Measurements from ENCODE around the gene GRIA3.

GRIA3 gene

DNA sequence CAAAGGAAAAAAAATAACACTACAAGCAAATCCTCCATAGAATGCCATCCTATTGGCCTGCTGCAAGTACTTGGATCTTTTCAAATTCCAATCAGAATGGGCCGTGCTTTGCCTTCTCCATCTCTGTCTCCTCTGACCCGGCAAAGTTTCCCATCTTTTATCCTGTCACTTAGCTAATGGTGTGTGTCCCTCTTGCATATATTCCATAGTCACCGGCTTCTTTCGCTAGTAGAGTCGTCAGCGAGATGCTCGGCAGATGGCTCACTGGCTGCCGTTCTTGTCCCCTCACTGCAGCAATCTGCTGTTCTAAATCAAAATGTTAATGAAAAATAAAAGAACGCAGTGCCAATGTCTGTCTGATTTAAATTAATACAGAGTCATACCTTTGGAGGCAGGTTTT, 22.1 kb downstream of the GRIA3 start:
- TF ChIP-seq, protein P1, sequence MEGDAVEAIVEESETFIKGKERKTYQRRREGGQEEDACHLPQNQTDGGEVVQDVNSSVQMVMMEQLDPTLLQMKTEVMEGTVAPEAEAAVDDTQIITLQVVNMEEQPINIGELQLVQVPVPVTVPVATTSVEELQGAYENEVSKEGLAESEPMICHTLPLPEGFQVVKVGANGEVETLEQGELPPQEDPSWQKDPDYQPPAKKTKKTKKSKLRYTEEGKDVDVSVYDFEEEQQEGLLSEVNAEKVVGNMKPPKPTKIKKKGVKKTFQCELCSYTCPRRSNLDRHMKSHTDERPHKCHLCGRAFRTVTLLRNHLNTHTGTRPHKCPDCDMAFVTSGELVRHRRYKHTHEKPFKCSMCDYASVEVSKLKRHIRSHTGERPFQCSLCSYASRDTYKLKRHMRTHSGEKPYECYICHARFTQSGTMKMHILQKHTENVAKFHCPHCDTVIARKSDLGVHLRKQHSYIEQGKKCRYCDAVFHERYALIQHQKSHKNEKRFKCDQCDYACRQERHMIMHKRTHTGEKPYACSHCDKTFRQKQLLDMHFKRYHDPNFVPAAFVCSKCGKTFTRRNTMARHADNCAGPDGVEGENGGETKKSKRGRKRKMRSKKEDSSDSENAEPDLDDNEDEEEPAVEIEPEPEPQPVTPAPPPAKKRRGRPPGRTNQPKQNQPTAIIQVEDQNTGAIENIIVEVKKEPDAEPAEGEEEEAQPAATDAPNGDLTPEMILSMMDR (IDR thresholded peaks at IDR 0.05; ENCODE audit: low read length): no peak
- no peak for TF ChIP-seq EZH2 (IDR thresholded peaks at IDR 0.05; ENCODE audit: borderline replicate concordance, low read length)
- H3F3A ChIP-seq (ENCODE audit: insufficient read depth, low read length): no peaks in the 10 kb centered on the region
- no peaks in the 10 kb centered on the region for H3K9me2 ChIP-seq (ENCODE audit: low read depth, low read length)
- H2AFZ ChIP-seq (ENCODE audit: low read length): no peak overlapping the region
- no peaks in the 10 kb centered on the region for H4K20me1 ChIP-seq (ENCODE audit: insufficient read depth, low read length)
- no peak overlapping the region for H3K9ac ChIP-seq (ENCODE audit: low read length)
- no peaks in the 10 kb centered on the region for H3K9me3 ChIP-seq (ENCODE audit: low read length)
- no peaks in the 10 kb centered on the region for H3K4me1 ChIP-seq (ENCODE audit: insufficient read depth, low read length, severe bottlenecking)
- H3K79me2 ChIP-seq (ENCODE audit: insufficient read depth, low read length): no peaks in the 10 kb centered on the region
- H3K4me2 ChIP-seq (ENCODE audit: low read length): no peak overlapping the region
- no peaks in the 10 kb centered on the region for H3K27me3 ChIP-seq (ENCODE audit: insufficient read depth, low read length)
- H3K4me3 ChIP-seq (ENCODE audit: low read depth, low read length, poor library complexity, severe bottlenecking): no peak overlapping the region
- no peaks in the 10 kb centered on the region for H3K36me3 ChIP-seq (ENCODE audit: insufficient read depth, low read length)
- no peak overlapping the region for H3K27ac ChIP-seq (ENCODE audit: low read depth, low read length, poor library complexity, severe bottlenecking)

DNA sequence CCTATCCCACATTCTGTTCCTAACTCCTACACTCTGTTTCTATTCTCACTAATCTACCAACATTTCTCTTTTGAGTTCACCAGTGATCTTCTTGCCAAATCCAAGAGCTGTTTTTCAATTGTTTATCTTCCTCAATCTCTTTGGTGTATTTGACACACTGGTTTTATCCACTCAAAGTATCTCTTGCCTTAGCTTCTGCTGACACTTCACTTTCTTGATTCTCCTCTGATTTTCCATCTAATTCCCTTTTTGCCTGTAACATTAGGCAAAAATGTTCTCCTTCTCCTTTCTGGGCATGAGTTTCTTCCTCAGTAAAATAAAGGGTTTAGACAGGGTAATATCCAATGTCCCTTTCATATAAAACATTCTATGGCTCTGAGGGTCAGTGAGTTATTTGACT, 26.2 kb downstream of the GRIA3 start:
- TF ChIP-seq, protein P1 (IDR thresholded peaks at IDR 0.05; ENCODE audit: low read length): no peak
- TF ChIP-seq EZH2 (IDR thresholded peaks at IDR 0.05; ENCODE audit: borderline replicate concordance, low read length): no peak
- H4K20me1 ChIP-seq (ENCODE audit: insufficient read depth, low read length): no peaks in the 10 kb centered on the region
- no peak overlapping the region for H3K9ac ChIP-seq (ENCODE audit: low read length)
- H3K36me3 ChIP-seq (ENCODE audit: insufficient read depth, low read length): no peaks in the 10 kb centered on the region
- no peak overlapping the region for H3K4me3 ChIP-seq (ENCODE audit: low read depth, low read length, poor library complexity, severe bottlenecking)
- H3K9me2 ChIP-seq (ENCODE audit: low read depth, low read length): no peaks in the 10 kb centered on the region
- H3K9me3 ChIP-seq (ENCODE audit: low read length): no peaks in the 10 kb centered on the region
- H2AFZ ChIP-seq (ENCODE audit: low read length): no peak overlapping the region
- no peaks in the 10 kb centered on the region for H3K4me1 ChIP-seq (ENCODE audit: insufficient read depth, low read length, severe bottlenecking)
- no peaks in the 10 kb centered on the region for H3K27me3 ChIP-seq (ENCODE audit: insufficient read depth, low read length)
- H3F3A ChIP-seq (ENCODE audit: insufficient read depth, low read length): no peaks in the 10 kb centered on the region
- no peak overlapping the region for H3K4me2 ChIP-seq (ENCODE audit: low read length)
- no peak overlapping the region for H3K27ac ChIP-seq (ENCODE audit: low read depth, low read length, poor library complexity, severe bottlenecking)
- no peaks in the 10 kb centered on the region for H3K79me2 ChIP-seq (ENCODE audit: insufficient read depth, low read length)

DNA sequence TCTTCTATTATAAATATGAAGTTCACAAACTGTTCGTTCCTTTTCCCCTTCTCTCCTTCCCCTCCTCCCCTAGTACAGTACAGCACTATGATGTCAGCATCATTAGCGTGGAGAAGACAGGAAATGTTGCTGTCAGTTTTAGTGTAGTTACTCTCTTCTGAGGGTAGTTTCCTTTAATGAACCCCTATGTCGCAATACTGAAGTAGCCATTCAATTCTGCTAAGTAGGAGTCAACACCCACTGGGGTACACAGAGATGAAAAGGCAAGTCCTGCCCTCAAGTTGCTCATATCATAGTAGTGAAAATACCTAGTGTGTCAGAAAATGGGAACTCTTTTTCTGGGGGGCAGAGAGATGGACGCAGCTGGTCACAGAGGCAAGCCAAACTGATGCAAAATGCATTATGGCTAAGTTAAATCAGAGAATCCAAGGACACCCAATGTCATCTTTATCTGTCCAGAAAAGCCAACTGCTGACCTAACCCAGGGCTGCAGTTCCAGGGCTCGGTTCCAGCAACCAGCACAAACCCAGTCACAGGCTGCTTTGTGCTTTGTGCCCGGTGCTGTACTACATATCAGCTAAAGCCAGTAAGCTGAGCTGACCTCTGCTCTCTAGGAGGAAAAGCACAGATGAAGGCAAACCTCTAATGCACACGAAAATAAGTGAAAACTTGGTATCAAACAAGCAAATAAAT, 31.5 kb downstream of the GRIA3 start:
- Histone ChIP-seq H3K79me2 (ENCODE audit: insufficient read depth, low read length) (no peaks in the 10 kb centered on the region), H3K4me3 (ENCODE audit: low read depth, low read length, poor library complexity, severe bottlenecking) (no peak overlapping the region), H3F3A (ENCODE audit: insufficient read depth, low read length) (no peaks in the 10 kb centered on the region), H3K4me1 (ENCODE audit: insufficient read depth, low read length, severe bottlenecking) (no peaks in the 10 kb centered on the region), H3K4me2 (ENCODE audit: low read length) (no peak overlapping the region), H4K20me1 (ENCODE audit: insufficient read depth, low read length) (no peaks in the 10 kb centered on the region), H3K9ac (ENCODE audit: low read length) (no peak overlapping the region), H3K27ac (ENCODE audit: low read depth, low read length, poor library complexity, severe bottlenecking) (no peak overlapping the region), H3K9me2 (ENCODE audit: low read depth, low read length) (no peaks in the 10 kb centered on the region), H3K9me3 (ENCODE audit: low read length) (no peaks in the 10 kb centered on the region), H3K36me3 (ENCODE audit: insufficient read depth, low read length) (no peaks in the 10 kb centered on the region), H3K27me3 (ENCODE audit: insufficient read depth, low read length) (no peaks in the 10 kb centered on the region), H2AFZ (ENCODE audit: low read length) (no peak overlapping the region)
- TF ChIP-seq, protein P1 (IDR thresholded peaks at IDR 0.05; ENCODE audit: low read length): no peak
- TF ChIP-seq EZH2 (IDR thresholded peaks at IDR 0.05; ENCODE audit: borderline replicate concordance, low read length): no peak
